IMR-90 (cell line): Measurements from ENCODE around the gene FGF12. TPM values are rescaled to one million over a fixed set of nuclear protein-coding genes. Genes with fewer than 3 reads are reported as not detected.

Experiments used
- ATAC-seq: fragments of 200-7000 bp; cut with Tn5 transposase; 2 replicates; pipeline ENCODE4 v1.9.1; 2020; ENCODE audit warnings: low read depth, mild to moderate bottlenecking, moderate library complexity
- BruUV-seq: library from RNA; stranded (reverse); fragments of 400-500 nt; replicated peaks from 2 replicates; lab custom pipeline; 2021; lab: Mats Ljungman, UMichigan
- CTCF ChIA-PET: fragments of 300-600 bp; formaldehyde crosslinking; extraction: SDS; loops from one replicate; lab custom pipeline; 2021; ENCODE audit warnings: antibody characterized with exemption; lab: Yijun Ruan, JAX
- POLR2A ChIA-PET: fragments of 300-600 bp; sonication (Branson Sonifier 250); formaldehyde crosslinking; loops from one replicate; lab custom pipeline; 2022; ENCODE audit warnings: antibody characterized with exemption; ENCODE audit not compliant: unreplicated experiment; lab: Charles Lee
- DNase-seq: peaks from one replicate; pipeline ENCODE4 v3.0.0; 2013
- H2AFZ ChIP-seq: replicated peaks from 2 replicates; pipeline ENCODE3; 2013; ENCODE audit warnings: low read length, mild to moderate bottlenecking; ENCODE audit not compliant: poor library complexity
- H2AK5ac ChIP-seq: 2 replicates; pipeline ENCODE4 v1.6.1; 2013; ENCODE audit warnings: low read depth, low read length, inconsistent platforms
- H2AK9ac ChIP-seq: replicated peaks from 2 replicates; pipeline ENCODE3; 2013; ENCODE audit warnings: mild to moderate bottlenecking, low read depth, low read length, moderate library complexity; ENCODE audit not compliant: poor library complexity
- H2BK120ac ChIP-seq: 2 replicates; pipeline ENCODE4 v1.6.1; 2013; ENCODE audit warnings: low read depth, low read length, inconsistent platforms
- H2BK15ac ChIP-seq: 3 replicates; pipeline ENCODE4 v1.6.1; 2013; ENCODE audit warnings: low read depth, low read length, inconsistent platforms
- H2BK20ac ChIP-seq: 2 replicates; pipeline ENCODE4 v1.6.1; 2013; ENCODE audit warnings: low read depth, mild to moderate bottlenecking, inconsistent platforms, low read length, moderate library complexity
- H2BK5ac ChIP-seq: 2 replicates; pipeline ENCODE4 v1.6.1; 2013; ENCODE audit warnings: mild to moderate bottlenecking, low read depth, low read length, inconsistent platforms; ENCODE audit not compliant: poor library complexity, severe bottlenecking
- H3K14ac ChIP-seq: replicated peaks from 2 replicates; pipeline ENCODE4 v1.6.1; 2013; ENCODE audit warnings: low read depth, low read length, inconsistent platforms
- H3K18ac ChIP-seq: 2 replicates; pipeline ENCODE4 v1.6.1; 2013; ENCODE audit warnings: low read depth, low read length, control low read depth
- H3K23ac ChIP-seq: 2 replicates; pipeline ENCODE4 v1.6.1; 2013; ENCODE audit warnings: low read depth, low read length, inconsistent platforms
- H3K27ac ChIP-seq: 2 replicates; pipeline ENCODE4 v1.5.1; 2013; ENCODE audit warnings: mild to moderate bottlenecking, control low read depth, low read length; ENCODE audit not compliant: insufficient read depth
- H3K27me3 ChIP-seq: 2 replicates; pipeline ENCODE4 v1.6.1; 2013; ENCODE audit warnings: low read length; ENCODE audit not compliant: control insufficient read depth, insufficient read depth
- H3K36me3 ChIP-seq: 2 replicates; pipeline ENCODE4 v1.6.1; 2013; ENCODE audit warnings: low read length, mixed read lengths; ENCODE audit not compliant: control insufficient read depth, insufficient read depth
- H3K4ac ChIP-seq: 2 replicates; pipeline ENCODE4 v1.6.1; 2013; ENCODE audit warnings: low read depth, low read length, inconsistent platforms
- H3K4me1 ChIP-seq: 2 replicates; pipeline ENCODE4 v1.6.1; 2013; ENCODE audit warnings: low read length, mixed read lengths; ENCODE audit not compliant: control insufficient read depth, insufficient read depth
- H3K4me2 ChIP-seq: 2 replicates; pipeline ENCODE4 v1.6.1; 2013; ENCODE audit warnings: low read depth, mild to moderate bottlenecking, control low read depth, low read length, moderate library complexity
- H3K4me3 ChIP-seq: 2 replicates; pipeline ENCODE4 v1.5.1; 2013; ENCODE audit warnings: low read depth, mild to moderate bottlenecking, control low read depth, low read length, moderate library complexity; ENCODE audit not compliant: insufficient read depth
- H3K56ac ChIP-seq: 2 replicates; pipeline ENCODE4 v1.6.1; 2013; ENCODE audit warnings: low read length, inconsistent platforms; ENCODE audit not compliant: insufficient read depth; ENCODE audit errors: extremely low read depth
- H3K79me1 ChIP-seq, 2 experiments: 2 replicates each; pipeline ENCODE4 v1.6.1; 2013; ENCODE audit warnings: low read length in 2 of 2, inconsistent platforms in 1 of 2, low read depth in 1 of 2
- H3K9ac ChIP-seq: 2 replicates; pipeline ENCODE4 v1.6.1; 2013; ENCODE audit warnings: low read depth, low read length, control low read depth
- H3K9me1 ChIP-seq: 2 replicates; pipeline ENCODE4 v1.6.1; 2013; ENCODE audit warnings: low read length, inconsistent platforms; ENCODE audit not compliant: insufficient read depth
- H3K9me3 ChIP-seq: 2 replicates; pipeline ENCODE4 v1.6.1; 2013; ENCODE audit warnings: low read length; ENCODE audit not compliant: control insufficient read depth, insufficient read depth
- H4K20me1 ChIP-seq: 2 replicates; pipeline ENCODE4 v1.6.1; 2013; ENCODE audit warnings: low read length, inconsistent platforms; ENCODE audit not compliant: insufficient read depth
- H4K5ac ChIP-seq: 2 replicates; pipeline ENCODE4 v1.6.1; 2013; ENCODE audit warnings: mild to moderate bottlenecking, low read depth, low read length, control low read depth
- H4K8ac ChIP-seq, 2 experiments: 2 replicates each; pipeline ENCODE4 v1.6.1; 2013; ENCODE audit warnings: low read depth in 2 of 2, low read length in 2 of 2, control low read depth in 1 of 2, inconsistent platforms in 1 of 2
- H4K91ac ChIP-seq: 2 replicates; pipeline ENCODE4 v1.6.1; 2013; ENCODE audit warnings: low read depth, low read length, inconsistent platforms; ENCODE audit not compliant: insufficient read depth
- CHD1 ChIP-seq: IDR thresholded peaks from 2 replicates; pipeline ENCODE4 v1.6.1; 2012; ENCODE audit warnings: low read depth, low read length, improper control_type of control experiment
- MAFK ChIP-seq: IDR thresholded peaks from 2 replicates; pipeline ENCODE4 v1.6.1; 2012; ENCODE audit warnings: low read depth, low read length, improper control_type of control experiment
- MAZ ChIP-seq: IDR thresholded peaks from 2 replicates; pipeline ENCODE4 v1.6.1; 2012; ENCODE audit warnings: low read depth, mild to moderate bottlenecking, low read length, improper control_type of control experiment, moderate library complexity, borderline replicate concordance
- SMC3 ChIP-seq: fragments of 150-350 bp; IDR thresholded peaks from 2 replicates; pipeline ENCODE4 v1.6.1; 2016; ENCODE audit warnings: low read depth, mild to moderate bottlenecking, antibody characterized with exemption, low read length, moderate library complexity
- WGBS, 2 experiments: methylation state at CpG; one replicate each; pipeline versions ENCODE4 v1.1.5 to v1.1.7; 2013; ENCODE audit warnings: missing lambda C conversion rate in 2 of 2; ENCODE audit not compliant: insufficient read length in 1 of 2; ENCODE audit errors: extremely low coverage in 2 of 2; 5-methylcytosine and 5-hydroxymethylcytosine counted together
- dilution Hi-C: fragments of 300-500 bp; cut with HindIII; formaldehyde crosslinking; loops from one replicate; pipeline ENCODE4 v1.14.3; 2018; ENCODE audit warnings: low sequenced_read_pairs; ENCODE audit not compliant: unreplicated experiment
- in situ Hi-C: fragments of 300-500 bp; cut with MboI; formaldehyde crosslinking; loops from 3 replicates; pipeline ENCODE4 v1.14.3; 2019; ENCODE audit warnings: low sequenced_read_pairs, inconsistent platforms, mixed read lengths
- intact Hi-C: fragments of 100-400 bp; cut with micrococcal nuclease; formaldehyde crosslinking; loops from 2 replicates; pipeline ENCODE4 v1.10.0; 2022
- polyA plus RNA-seq, 3 experiments: library from polyadenylated mRNA; depleted of rRNA; stranded (reverse); fragments of >200 nt; gene quantifications; 2 replicates each; pipeline ENCODE4 v1.2.3, GENCODE V29; 2012; ENCODE audit warnings: low replicate concordance in 1 of 3
- total RNA-seq: library from RNA; depleted of rRNA; stranded (reverse); fragments of >200 nt; gene quantifications from 2 replicates; pipeline ENCODE4 v1.2.3, GENCODE V29; 2012
- TF ChIP-seq, protein P1 (sequence below): fragments of 150-350 bp; IDR thresholded peaks from 2 replicates; pipeline ENCODE4 v1.6.1; 2016; ENCODE audit warnings: low read depth, mild to moderate bottlenecking, low read length, moderate library complexity, borderline replicate concordance

The FGF12 gene
- total and polyA plus RNA-seq, 2 of the 4 experiments (the other 2 are of a cell fraction) = not detected

DNA sequence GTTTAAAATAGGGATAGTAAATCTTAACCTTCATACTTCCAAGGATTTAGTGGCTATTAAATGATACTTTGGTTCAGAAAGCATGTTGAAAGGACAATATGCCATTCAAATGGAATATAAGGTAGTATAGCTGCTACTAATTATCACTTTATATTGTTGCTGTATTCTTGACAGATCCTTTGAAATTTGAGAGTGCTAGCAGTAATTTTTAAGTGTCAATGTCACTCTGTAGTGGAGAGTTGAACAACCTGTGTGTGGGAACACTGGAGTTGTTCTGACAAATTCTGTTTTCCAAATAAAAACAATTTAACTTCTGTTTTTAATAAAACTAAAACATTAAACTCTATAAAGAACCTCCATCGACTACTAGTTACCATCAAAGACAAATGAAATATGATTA, 565.7 kb downstream of the FGF12 start:
- Histone ChIP-seq H3K27ac (no peak overlapping the region), H2BK5ac (no peak overlapping the region), H4K20me1 (no peaks in the 10 kb centered on the region), H3K9me1 (no peaks in the 10 kb centered on the region), H3K4me2 (no peak overlapping the region), H2AK9ac (no peak overlapping the region), H2BK120ac (no peak overlapping the region), H4K91ac (no peak overlapping the region), H2AFZ (no peak overlapping the region), H3K27me3 (no peaks in the 10 kb centered on the region), H3K23ac (no peak overlapping the region), H4K8ac (no peak overlapping the region), H3K14ac (no peak overlapping the region), H4K5ac (no peak overlapping the region), H2BK15ac (no peak overlapping the region), H3K9ac (no peak overlapping the region), H3K4ac (no peak overlapping the region), H3K4me3 (no peak overlapping the region), H3K36me3 (no peaks in the 10 kb centered on the region), H2BK20ac (no peak overlapping the region), H3K4me1 (no peaks in the 10 kb centered on the region), H2AK5ac (no peak overlapping the region), H3K56ac (no peak overlapping the region), H3K18ac (no peak overlapping the region), H3K9me3 (0 out of 2 replicates have a peak, but pooled peaks cover 1% of the 10 kb centered on the region), H3K79me1 (no peaks in the 10 kb centered on the region)
- in situ Hi-C loops = no loop called here
- intact Hi-C loops = no loop called here
- ATAC-seq = no peak
- WGBS, 2 experiments = no CpG with 5 or more reads among the region's 1 CpG
- ChIA-PET POLR2A (no interaction called here), CTCF (interaction anchor here (0.6 kb wide), 1 partner anchor 375 kb away, joined by 3 read pairs; no protein-coding TSS in a partner anchor)
- TF ChIP-seq, protein P1, sequence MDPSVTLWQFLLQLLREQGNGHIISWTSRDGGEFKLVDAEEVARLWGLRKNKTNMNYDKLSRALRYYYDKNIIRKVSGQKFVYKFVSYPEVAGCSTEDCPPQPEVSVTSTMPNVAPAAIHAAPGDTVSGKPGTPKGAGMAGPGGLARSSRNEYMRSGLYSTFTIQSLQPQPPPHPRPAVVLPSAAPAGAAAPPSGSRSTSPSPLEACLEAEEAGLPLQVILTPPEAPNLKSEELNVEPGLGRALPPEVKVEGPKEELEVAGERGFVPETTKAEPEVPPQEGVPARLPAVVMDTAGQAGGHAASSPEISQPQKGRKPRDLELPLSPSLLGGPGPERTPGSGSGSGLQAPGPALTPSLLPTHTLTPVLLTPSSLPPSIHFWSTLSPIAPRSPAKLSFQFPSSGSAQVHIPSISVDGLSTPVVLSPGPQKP = no peak
- TF ChIP-seq MAFK (no peak), MAZ (no peak), SMC3 (no peak), CHD1 (no peak)
- DNase-seq = no peak
- dilution Hi-C loops = no loop called here
- BruUV-seq = no TSS peak
